Breast epithelium (tissue), 3 donors: ENCODE data around the gene STAU1.

Experiments used
- POLR2A ChIP-seq: fragments of 450-650 bp; IDR thresholded peaks from one replicate; pipeline ENCODE4 v1.6.1; 2016; ENCODE audit warnings: antibody characterized with exemption, mild to moderate bottlenecking, moderate library complexity
- POLR2AphosphoS5 ChIP-seq, 3 donors: sonication (generic); formaldehyde crosslinking; IDR thresholded peaks; one replicate each; pipeline ENCODE4 v1.6.1; 2017; ENCODE audit warnings: antibody characterized with exemption in 3 of 3
- TF ChIP-seq, protein P1 (sequence below), 3 donors: fragments of 450-650 bp; IDR thresholded peaks; one replicate each; pipeline ENCODE4 v1.5.1; 2016 to 2017; ENCODE audit warnings: antibody characterized with exemption in 3 of 3, mild to moderate bottlenecking in 3 of 3, moderate library complexity in 3 of 3

DNA sequence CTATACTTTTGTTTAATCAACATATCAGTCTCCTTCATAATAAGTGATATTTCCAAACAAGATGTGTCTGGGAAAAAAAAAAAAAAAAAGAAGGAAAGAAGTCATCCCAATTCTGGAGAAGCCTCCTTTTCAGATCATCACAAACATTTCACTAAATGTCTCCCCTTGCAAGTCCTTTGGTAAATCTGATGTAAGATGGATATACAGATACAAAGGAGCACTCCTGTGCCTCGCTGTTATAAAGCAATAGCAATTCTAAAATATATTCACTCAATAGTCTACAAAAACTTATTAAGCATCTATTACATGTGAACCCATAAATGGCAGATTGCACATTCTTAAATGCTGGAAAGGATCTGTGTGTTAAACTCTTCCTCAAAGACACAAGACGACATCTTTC is 17.4 kb downstream of the STAU1 start:
- TF ChIP-seq, protein P1, sequence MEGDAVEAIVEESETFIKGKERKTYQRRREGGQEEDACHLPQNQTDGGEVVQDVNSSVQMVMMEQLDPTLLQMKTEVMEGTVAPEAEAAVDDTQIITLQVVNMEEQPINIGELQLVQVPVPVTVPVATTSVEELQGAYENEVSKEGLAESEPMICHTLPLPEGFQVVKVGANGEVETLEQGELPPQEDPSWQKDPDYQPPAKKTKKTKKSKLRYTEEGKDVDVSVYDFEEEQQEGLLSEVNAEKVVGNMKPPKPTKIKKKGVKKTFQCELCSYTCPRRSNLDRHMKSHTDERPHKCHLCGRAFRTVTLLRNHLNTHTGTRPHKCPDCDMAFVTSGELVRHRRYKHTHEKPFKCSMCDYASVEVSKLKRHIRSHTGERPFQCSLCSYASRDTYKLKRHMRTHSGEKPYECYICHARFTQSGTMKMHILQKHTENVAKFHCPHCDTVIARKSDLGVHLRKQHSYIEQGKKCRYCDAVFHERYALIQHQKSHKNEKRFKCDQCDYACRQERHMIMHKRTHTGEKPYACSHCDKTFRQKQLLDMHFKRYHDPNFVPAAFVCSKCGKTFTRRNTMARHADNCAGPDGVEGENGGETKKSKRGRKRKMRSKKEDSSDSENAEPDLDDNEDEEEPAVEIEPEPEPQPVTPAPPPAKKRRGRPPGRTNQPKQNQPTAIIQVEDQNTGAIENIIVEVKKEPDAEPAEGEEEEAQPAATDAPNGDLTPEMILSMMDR (IDR thresholded peaks at IDR 0.05): no peak
- TF ChIP-seq POLR2A (no peak), POLR2AphosphoS5 (IDR thresholded peaks at IDR 0.05) (no peak)
